Activated CD8-positive, alpha-beta memory T cell treated with anti-CD3 and anti-CD28 coated beads, Interleukin-2, amount 10 ng/mL, durations not matched to agents 7 days and 5 days (primary cell): ENCODE measurements around the gene TPTE2. TPM values are rescaled to one million over a fixed set of nuclear protein-coding genes. Genes with fewer than 3 reads are reported as not detected.
"Not testable (repeated sequence)": the region's sequence is repeated elsewhere in the genome, so short reads cannot be mapped to it uniquely, and the experiment has no call there.

Experiments
- ATAC-seq: fragments of 150-1000 bp; cut with Tn5 transposase; one replicate; pipeline ENCODE4 v1.10.0; 2021; ENCODE audit warnings: moderate library complexity
- CTCF ChIA-PET: fragments of 350-600 bp; sonication (Branson Sonifier 250); formaldehyde crosslinking; loops from one replicate; lab custom pipeline; 2021; ENCODE audit warnings: antibody characterized with exemption; lab: Charles Lee
- DNase-seq: peaks from one replicate; pipeline ENCODE4 v3.0.0-alpha.2; 2020
- H3K27ac Mint-ChIP-seq: one replicate; pipeline ENCODE4 v1.8.0; 2021; ENCODE audit warnings: mild to moderate bottlenecking, mixed read lengths
- H3K27me3 Mint-ChIP-seq: one replicate; pipeline ENCODE4 v1.8.0; 2021; ENCODE audit warnings: mixed read lengths
- H3K36me3 Mint-ChIP-seq: one replicate; pipeline ENCODE4 v1.8.0; 2021; ENCODE audit warnings: mild to moderate bottlenecking, mixed read lengths
- H3K4me1 Mint-ChIP-seq: one replicate; pipeline ENCODE4 v1.8.0; 2021; ENCODE audit warnings: mixed read lengths
- H3K4me3 Mint-ChIP-seq: one replicate; pipeline ENCODE4 v1.8.0; 2021; ENCODE audit warnings: mild to moderate bottlenecking, moderate library complexity, mixed read lengths
- H3K9me3 Mint-ChIP-seq: one replicate; pipeline ENCODE4 v1.8.0; 2022; ENCODE audit warnings: low read depth, mixed read lengths
- total RNA-seq, 2 experiments: library from RNA; stranded (reverse); gene quantifications; one replicate each; pipeline ENCODE4 v1.2.3, GENCODE V29; 2021

TPTE2 gene
- not detected for total RNA-seq

DNA sequence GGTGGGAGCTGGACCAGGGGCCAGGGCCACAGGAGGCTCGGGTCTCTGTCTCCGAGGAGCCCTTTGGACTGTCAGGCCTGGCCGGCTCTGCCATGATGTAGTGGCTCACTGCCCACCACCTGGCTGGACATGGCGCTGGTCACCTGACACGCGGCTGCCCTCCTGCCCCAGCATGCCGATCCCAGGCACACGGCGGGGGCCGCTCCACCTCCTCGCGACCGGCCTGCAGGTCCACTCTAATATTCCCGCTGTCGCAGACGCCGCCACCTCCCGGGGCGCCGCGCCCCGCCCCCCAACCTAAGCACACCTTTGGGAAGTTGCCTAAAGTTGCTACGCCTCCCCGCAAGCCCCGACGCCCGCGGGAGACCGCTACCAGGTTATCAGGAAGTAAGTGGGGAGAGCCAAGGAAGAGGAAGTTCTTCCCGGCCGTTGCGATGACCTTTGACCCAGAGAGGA, at the start of gene TPTE2:
TSS of gene TPTE2 (minus strand) at position 406 of the 456 bp plus-strand sequence. CDS start 58,298 bp downstream, outside the sequence.
- H3K36me3 Mint-ChIP-seq, DNase-seq, CTCF ChIA-PET, H3K4me3 Mint-ChIP-seq, H3K27ac Mint-ChIP-seq, H3K9me3 Mint-ChIP-seq, H3K4me1 Mint-ChIP-seq, ATAC-seq, H3K27me3 Mint-ChIP-seq: not testable (repeated sequence)

DNA sequence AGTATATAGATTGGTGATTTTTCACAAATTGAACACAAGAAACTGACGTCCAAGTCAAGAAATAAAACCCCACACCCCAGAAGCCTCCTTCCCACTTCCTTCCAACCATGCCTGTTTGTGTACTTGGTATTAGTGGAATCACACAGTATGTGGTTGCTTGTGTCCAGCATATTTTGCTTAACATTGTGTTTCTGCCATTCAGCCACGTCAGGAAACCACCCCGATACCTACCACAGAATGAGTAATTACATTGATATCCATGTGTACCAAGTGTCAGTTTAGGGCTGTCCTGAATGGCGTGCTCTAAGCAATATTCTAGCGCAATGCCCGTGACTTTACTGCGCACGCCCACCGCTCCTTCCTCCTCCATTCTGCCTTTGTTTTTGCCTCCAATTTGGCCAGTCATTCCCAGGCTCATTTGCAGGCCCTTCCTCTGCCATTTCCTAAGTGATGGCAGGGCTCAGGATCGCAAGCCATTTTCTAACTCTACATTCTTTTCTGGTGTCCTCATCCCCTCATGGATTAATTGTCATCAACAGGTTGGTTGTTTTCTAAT, 46.3 kb upstream of the TPTE2 start:
- Mint-ChIP-seq H3K9me3 (peaks cover 7% of the 10 kb centered on the region), H3K4me1 (peaks cover 3% of the 10 kb centered on the region), H3K36me3 (peaks cover 8% of the 10 kb centered on the region), H3K27me3 (peaks cover 21% of the 10 kb centered on the region), H3K27ac (no peak overlapping the region), H3K4me3 (no peak overlapping the region)
- CTCF ChIA-PET: no interaction called here
- ATAC-seq (no peak), DNase-seq (no peak)

DNA sequence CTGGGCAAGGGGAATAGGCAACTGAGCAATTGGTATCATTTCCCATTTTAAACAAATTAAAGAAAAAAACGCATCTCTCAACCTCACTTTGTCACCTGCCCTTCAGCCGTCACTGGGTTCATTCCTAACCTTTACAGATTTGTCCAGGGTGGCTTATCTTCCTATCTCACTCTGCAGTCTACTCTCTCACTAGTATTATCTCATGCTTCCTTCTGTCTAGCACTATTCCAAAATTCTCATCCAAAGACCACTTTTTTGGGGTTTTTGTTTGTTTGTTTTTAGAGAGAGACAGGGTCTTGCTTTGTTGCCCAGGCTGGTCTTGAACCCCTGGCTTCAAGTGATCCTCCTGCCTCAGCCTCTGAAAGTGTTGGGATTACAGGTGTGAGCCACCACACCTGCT, 45.4 kb upstream of the TPTE2 start:
- H3K4me3 Mint-ChIP-seq: no peak overlapping the region
- ATAC-seq (no peak), DNase-seq (no peak)
- H3K36me3 Mint-ChIP-seq: peaks cover 8% of the 10 kb centered on the region
- peaks cover 7% of the 10 kb centered on the region for H3K9me3 Mint-ChIP-seq
- peaks cover 4% of the 10 kb centered on the region for H3K4me1 Mint-ChIP-seq
- no peak overlapping the region for H3K27ac Mint-ChIP-seq
- peaks cover 26% of the 10 kb centered on the region for H3K27me3 Mint-ChIP-seq
- CTCF ChIA-PET: no interaction called here

DNA sequence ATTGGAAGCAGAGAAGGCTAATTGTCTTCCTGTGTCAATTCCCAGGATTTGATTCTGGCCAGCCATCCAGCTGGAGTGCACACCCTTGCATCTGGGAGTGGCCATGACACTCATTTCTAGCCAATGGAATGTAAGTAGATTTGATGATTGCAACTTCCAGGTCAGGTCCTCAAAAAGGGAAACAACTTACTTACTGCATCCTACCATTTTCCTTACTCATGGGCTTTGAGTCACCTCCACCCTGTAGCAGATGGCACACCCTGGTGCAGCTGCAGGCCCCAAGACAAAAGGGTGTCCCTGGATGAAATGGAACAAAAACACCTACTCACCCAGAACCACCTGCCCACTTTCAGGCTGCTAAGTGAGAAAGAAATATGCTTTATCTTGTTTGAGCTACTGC, 44.8 kb upstream of the TPTE2 start:
- CTCF ChIA-PET: no interaction called here
- DNase-seq (no peak), ATAC-seq (no peak)
- Mint-ChIP-seq H3K27ac (no peak overlapping the region), H3K4me3 (no peak overlapping the region), H3K27me3 (peaks cover 26% of the 10 kb centered on the region), H3K9me3 (peaks cover 7% of the 10 kb centered on the region), H3K36me3 (peaks cover 8% of the 10 kb centered on the region), H3K4me1 (peaks cover 4% of the 10 kb centered on the region)

DNA sequence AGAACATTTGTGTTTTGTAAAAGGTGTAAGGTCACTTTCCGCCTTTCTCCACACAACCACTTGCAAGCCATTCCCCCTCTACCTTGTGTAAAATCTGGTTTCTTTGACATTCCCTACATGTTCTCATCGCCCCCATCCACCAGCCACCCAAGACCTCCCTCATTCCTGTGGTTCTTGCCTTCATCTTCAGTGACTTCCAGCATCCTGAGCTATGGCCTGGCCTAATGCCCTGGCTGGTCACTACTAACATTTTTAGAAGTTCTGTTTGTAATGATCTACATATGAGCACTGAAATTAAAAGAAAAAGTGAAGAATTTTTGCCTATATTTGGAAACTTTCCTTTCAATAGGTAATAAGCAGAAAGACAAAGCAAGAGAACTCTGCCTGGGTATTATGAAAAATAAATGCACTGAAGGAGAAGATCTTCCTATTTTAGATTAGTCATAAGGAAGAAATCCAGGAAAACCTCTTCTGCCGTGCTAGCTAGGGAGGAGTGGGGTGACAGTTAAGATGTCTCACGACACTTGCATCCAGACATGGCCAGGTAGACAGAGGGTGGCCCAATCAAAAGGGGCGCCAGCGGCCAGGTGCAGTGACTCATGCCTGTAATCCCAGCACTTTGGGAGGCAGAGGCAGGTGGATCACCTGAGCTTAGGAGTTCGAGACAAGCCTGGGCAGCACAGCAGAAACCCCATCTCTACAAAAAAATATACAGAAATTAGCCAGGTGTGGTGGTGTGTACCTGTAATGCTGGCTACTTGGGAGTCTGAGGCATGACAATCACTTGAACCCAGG, 44.0 kb upstream of the TPTE2 start:
- CTCF ChIA-PET: no interaction called here
- H3K4me3 Mint-ChIP-seq: no peak overlapping the region
- H3K36me3 Mint-ChIP-seq: peaks cover 8% of the 10 kb centered on the region
- H3K27me3 Mint-ChIP-seq: peaks cover 32% of the 10 kb centered on the region
- ATAC-seq: no peak
- H3K27ac Mint-ChIP-seq: no peak overlapping the region
- H3K9me3 Mint-ChIP-seq: peaks cover 7% of the 10 kb centered on the region
- no peak for DNase-seq
- peaks cover 4% of the 10 kb centered on the region for H3K4me1 Mint-ChIP-seq

DNA sequence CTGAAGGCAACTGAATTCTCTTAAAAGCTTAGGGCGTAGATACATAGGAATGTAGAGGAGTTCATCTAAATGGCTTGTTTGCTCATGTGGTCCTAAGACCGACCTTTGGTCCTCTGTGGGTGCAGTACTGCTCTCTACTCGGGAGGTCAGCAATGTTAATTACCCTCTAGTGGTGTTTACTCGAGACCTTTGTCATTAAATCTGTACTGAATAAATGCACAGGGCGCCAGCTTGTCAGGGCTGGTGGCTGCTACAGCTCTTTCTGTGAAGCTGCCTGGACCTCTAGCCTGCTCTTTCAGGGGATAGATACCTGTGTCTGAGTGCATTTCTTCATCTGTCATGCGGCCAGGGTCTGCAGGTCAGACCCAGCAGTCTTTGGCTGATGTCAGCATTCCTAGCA, 43.0 kb upstream of the TPTE2 start:
- peaks cover 8% of the 10 kb centered on the region for H3K36me3 Mint-ChIP-seq
- no peak for DNase-seq
- H3K9me3 Mint-ChIP-seq: peaks cover 7% of the 10 kb centered on the region
- no peak overlapping the region for H3K4me3 Mint-ChIP-seq
- H3K27ac Mint-ChIP-seq: no peak overlapping the region
- H3K4me1 Mint-ChIP-seq: peaks cover 4% of the 10 kb centered on the region
- peaks cover 34% of the 10 kb centered on the region for H3K27me3 Mint-ChIP-seq
- CTCF ChIA-PET: no interaction called here
- ATAC-seq: no peak

DNA sequence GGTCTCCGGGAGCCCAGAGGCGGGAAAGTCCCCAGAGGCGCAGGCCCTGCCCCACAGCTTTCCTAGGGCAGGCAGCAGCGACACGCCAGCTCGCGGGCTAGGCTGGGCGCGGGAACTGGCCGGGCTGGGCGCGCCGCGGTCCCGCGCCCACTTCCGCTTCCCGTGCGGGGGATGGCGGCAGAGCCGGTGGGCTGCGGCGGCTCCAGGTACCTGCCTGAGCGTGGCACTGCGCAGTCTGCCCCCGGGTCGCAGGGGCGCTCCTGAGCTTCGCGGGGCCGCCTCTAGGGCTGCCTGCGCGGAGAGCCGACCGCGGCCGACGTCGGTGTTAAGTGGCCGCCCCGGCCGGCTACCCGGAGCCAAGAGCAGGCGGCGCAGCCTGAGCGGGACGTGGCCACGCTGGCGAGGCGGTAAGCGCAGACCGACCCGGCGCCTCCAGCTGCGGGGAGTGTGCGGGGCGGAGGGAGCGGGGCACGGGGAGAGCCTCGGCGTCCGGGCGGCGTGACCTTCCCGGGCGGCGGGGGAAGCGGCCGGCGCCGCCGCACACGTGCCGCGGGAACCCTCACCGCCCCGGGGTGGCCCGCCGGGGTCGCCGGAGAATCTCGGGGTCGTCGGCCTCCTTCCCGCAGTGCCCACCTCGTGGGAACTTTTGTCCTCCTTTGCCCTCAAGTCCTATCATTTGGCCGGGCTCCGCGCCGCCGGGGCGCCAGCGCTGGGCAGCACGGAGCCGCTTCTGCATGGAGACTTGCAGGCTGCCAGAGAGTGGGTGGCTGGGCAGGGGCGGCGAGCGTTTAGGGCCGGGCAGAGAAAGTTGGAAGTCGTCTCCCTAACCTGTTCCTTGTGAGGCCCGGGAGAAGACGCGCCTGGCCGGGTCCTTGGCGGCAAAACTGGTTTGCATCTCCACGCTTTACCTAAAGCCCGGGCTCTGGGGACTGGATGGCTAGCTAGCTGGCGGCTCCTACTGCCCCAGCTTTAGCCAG, 40.7 kb upstream of the TPTE2 start:
- H3K27ac Mint-ChIP-seq: no peak overlapping the region
- peak; percentile 43 for DNase-seq
- H3K9me3 Mint-ChIP-seq: peaks cover 5% of the 10 kb centered on the region
- peaks cover 34% of the 10 kb centered on the region for H3K27me3 Mint-ChIP-seq
- ATAC-seq: peak; percentile 86
- no peak overlapping the region for H3K4me3 Mint-ChIP-seq
- H3K4me1 Mint-ChIP-seq: peaks cover 4% of the 10 kb centered on the region
- CTCF ChIA-PET: no interaction called here
- H3K36me3 Mint-ChIP-seq: peaks cover 8% of the 10 kb centered on the region

GRCh38 chr13:19597523-19597922, 36.2 kb upstream of the TPTE2 start:
- Mint-ChIP-seq H3K27ac (no peak overlapping the region), H3K4me3 (no peak overlapping the region), H3K4me1 (peaks cover under 1% of the 10 kb centered on the region), H3K27me3 (peaks cover 15% of the 10 kb centered on the region), H3K9me3 (no peaks in the 10 kb centered on the region), H3K36me3 (no peaks in the 10 kb centered on the region)
- CTCF ChIA-PET: interaction anchor here (1.3 kb wide), 1 partner anchor 10 kb away, joined by 4 read pairs; no protein-coding TSS in a partner anchor
- ATAC-seq (no peak), DNase-seq (no peak)

DNA sequence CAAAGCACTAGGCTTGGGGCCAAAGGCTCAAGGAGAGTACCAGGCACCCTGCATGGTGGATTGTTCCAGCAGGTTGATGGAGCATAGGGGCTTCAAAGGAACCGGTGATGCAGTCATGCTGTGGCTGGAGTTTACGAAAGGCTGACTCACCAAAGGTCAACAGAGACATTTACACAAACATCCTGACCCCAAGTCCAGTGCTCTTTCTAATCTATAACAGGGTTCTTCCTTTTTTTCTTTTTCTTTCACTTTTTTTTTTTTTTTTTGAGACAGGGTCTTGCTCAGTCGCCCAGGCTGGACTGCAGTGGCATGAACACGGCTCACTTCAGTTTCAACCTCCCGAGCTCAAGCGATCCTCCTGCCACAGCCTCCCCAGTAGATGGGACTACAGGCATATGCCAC, 35.6 kb upstream of the TPTE2 start:
- ATAC-seq (no peak), DNase-seq (no peak)
- Mint-ChIP-seq H3K9me3 (no peaks in the 10 kb centered on the region), H3K27me3 (peaks cover 11% of the 10 kb centered on the region), H3K4me1 (no peaks in the 10 kb centered on the region), H3K36me3 (no peaks in the 10 kb centered on the region), H3K4me3 (no peak overlapping the region), H3K27ac (no peak overlapping the region)
- CTCF ChIA-PET: interaction anchor here (0.7 to 1.3 kb wide), 2 partner anchors 9 to 565 kb away, joined by 3 to 4 read pairs; no protein-coding TSS in a partner anchor

GRCh38 chr13:19596086-19596485, 34.8 kb upstream of the TPTE2 start:
- CTCF ChIA-PET: interaction anchor here (0.7 kb wide), 1 partner anchor 566 kb away, joined by 3 read pairs; no protein-coding TSS in a partner anchor
- no peaks in the 10 kb centered on the region for H3K4me1 Mint-ChIP-seq
- H3K4me3 Mint-ChIP-seq: no peak overlapping the region
- H3K27ac Mint-ChIP-seq: no peak overlapping the region
- ATAC-seq (no peak), DNase-seq (no peak)
- no peaks in the 10 kb centered on the region for H3K9me3 Mint-ChIP-seq
- peaks cover 11% of the 10 kb centered on the region for H3K27me3 Mint-ChIP-seq
- no peaks in the 10 kb centered on the region for H3K36me3 Mint-ChIP-seq

DNA sequence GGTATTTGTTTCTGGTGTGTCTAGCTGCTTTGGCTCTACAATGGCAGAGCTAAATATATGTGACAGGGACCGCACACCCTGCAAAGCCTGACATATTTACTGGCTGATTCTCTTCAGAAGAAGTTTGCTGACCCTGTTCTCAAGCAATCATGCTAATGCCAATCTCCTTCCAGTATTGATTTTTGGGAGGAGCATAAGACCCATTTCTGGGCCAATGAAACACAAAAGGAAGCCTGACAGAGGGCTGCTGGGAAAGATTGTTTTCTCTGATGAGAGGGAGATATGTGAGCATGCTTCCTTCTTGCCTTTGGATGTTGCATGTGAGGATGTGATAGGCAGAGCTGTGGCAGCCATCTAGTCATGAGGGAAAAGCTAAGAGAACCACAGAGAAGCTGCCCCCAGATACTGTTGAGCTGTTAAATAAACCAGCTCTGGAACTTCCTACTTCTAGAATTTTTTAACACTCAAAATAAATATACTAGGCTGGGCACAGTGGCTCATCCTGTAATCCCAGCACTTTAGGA, 31.4 kb upstream of the TPTE2 start:
- DNase-seq (no peak), ATAC-seq (no peak)
- H3K4me3 Mint-ChIP-seq: no peak overlapping the region
- H3K4me1 Mint-ChIP-seq: peaks cover 4% of the 10 kb centered on the region
- H3K27me3 Mint-ChIP-seq: peaks cover 3% of the 10 kb centered on the region
- CTCF ChIA-PET: no interaction called here
- H3K36me3 Mint-ChIP-seq: no peaks in the 10 kb centered on the region
- H3K9me3 Mint-ChIP-seq: no peaks in the 10 kb centered on the region
- no peak overlapping the region for H3K27ac Mint-ChIP-seq

DNA sequence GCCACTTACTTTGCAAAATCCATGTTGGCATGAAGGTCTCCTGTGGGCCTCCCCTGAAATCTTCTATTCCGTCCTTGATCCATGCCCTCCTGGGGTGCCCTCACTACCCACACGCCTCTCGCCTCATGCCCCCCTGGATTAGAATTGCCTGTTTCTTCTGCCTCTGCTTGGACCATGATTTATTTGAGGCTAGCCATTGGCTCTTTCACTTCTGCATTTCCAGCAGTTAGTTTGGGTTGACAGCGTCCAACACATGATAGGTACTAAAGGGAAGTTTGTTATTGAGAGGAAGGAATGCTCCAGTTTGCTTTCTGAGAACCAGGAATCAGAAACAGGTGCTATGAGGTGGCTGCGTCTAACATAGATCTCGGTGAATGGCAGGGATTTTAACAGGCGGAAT, 30.5 kb upstream of the TPTE2 start:
- no peak overlapping the region for H3K27ac Mint-ChIP-seq
- ATAC-seq (no peak), DNase-seq (no peak)
- CTCF ChIA-PET: no interaction called here
- no peak overlapping the region for H3K4me3 Mint-ChIP-seq
- H3K9me3 Mint-ChIP-seq: no peaks in the 10 kb centered on the region
- no peaks in the 10 kb centered on the region for H3K36me3 Mint-ChIP-seq
- H3K4me1 Mint-ChIP-seq: peaks cover 12% of the 10 kb centered on the region
- peaks cover 3% of the 10 kb centered on the region for H3K27me3 Mint-ChIP-seq

- Mint-ChIP-seq H3K27ac (no peak overlapping the region), H3K4me1 (peaks cover 21% of the 10 kb centered on the region)
- CTCF ChIA-PET: no interaction called here
Observed at GRCh38 chr13:19590423-19590822, 29.1 kb upstream of the TPTE2 start.

More at GRCh38 chr13:19590423-19590822, 29.1 kb upstream of the TPTE2 start:
- no peaks in the 10 kb centered on the region for H3K27me3 Mint-ChIP-seq
- peaks cover 5% of the 10 kb centered on the region for H3K36me3 Mint-ChIP-seq
- H3K9me3 Mint-ChIP-seq: peaks cover 2% of the 10 kb centered on the region
- no peak overlapping the region for H3K4me3 Mint-ChIP-seq
- no peak for ATAC-seq
- no peak for DNase-seq
